Measurements from ENCODE around the gene ZNF790.

The ZNF790 gene
- 3.4 to 19.9 (median 9.6) reads per million in 9 experiments for total RNA-seq

DNA sequence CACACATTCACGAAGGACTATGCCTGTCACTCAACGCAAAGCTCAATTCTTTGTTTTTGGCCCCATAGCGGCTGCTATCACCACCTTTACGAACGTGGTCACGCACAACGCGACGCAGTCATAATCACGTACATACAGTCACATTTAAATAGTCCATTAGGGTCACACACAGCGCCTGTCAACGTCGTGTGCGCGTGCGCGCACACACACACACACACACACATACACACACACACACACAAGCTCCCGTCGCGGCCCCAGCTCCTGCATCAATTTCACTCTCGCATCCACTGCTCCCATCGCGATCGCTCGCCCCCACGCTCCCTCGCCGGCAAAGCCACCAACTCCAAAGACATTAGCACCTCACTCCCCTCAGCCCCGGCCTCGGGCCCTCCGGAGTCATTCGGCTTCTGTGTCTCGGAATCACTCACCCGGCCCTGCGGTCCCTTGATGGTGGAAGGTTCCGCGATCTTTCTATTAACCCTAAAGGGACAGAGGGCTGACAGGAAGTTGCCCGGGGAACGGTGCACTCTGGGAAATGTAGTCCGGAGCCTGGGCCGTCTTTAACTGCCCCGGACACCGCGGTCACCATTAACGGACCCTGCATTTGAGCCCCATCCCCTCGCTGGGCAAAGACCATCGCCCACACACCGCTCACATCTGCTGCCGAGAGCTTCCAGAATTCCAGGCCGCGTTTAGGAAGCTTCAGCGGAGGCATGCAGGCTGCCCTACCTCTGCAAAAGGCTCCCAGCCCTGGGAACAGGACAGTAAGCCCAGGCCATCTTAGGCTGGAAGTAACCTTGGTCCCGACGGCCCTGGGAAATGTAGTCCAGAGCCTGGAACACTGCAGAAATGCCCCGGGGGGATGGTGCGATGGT, at the start of gene ZNF790:
Gene ZNF790, minus strand, starts transcription at position 482 of the 878 bp plus-strand sequence. CDS start 12,768 bp downstream, outside the sequence.
- peak; percentile 93 for ATAC-seq (replicated peaks)
- peaks cover 11% of the 10 kb centered on the region for H3K36me3 Mint-ChIP-seq (ENCODE audit: insufficient read depth)
- no peaks in the 10 kb centered on the region for H3K9me3 Mint-ChIP-seq
- no peak within 1 kb of the TSS for H3K4me3 Mint-ChIP-seq
- DNase-seq: peak; percentile 75 to 84 (median 77)
- peaks cover 4 to 11% of the 10 kb centered on the region in 2 donors for H3K4me1 Mint-ChIP-seq (ENCODE audit: low read depth in 2 of 2)
- no peak within 1 kb of the TSS for H3K27ac Mint-ChIP-seq
- H3K27me3 Mint-ChIP-seq: no peaks in the 10 kb centered on the region

DNA sequence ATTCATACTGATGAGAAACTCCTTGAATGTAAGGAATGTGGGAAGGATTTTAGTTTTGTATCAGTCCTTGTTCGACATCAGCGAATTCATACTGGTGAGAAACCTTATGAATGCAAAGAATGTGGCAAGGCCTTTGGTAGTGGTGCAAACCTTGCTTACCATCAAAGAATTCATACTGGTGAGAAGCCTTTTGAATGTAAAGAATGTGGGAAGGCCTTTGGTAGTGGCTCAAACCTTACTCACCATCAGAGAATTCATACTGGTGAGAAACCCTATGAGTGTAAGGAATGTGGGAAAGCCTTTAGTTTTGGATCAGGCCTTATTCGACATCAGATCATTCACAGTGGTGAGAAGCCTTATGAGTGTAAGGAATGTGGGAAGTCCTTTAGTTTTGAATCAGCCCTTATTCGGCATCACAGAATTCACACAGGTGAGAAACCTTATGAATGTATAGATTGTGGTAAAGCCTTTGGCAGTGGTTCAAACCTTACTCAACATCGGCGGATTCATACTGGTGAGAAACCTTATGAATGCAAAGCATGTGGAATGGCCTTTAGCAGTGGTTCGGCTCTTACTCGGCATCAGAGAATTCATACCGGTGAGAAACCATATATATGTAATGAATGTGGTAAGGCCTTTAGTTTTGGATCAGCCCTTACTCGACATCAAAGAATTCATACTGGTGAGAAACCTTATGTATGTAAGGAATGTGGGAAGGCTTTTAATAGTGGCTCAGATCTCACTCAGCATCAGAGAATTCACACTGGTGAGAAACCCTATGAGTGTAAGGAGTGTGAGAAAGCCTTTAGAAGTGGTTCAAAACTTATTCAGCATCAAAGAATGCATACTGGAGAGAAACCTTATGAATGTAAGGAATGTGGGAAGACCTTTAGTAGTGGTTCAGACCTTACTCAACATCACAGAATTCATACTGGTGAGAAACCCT, 39.1 kb upstream of the ZNF790 start:
- Mint-ChIP-seq H3K4me1 (ENCODE audit: low read depth in 2 of 2) (no peaks in the 10 kb centered on the region), H3K9me3 (peaks cover 16 to 26% of the 10 kb centered on the region in 2 donors)

DNA sequence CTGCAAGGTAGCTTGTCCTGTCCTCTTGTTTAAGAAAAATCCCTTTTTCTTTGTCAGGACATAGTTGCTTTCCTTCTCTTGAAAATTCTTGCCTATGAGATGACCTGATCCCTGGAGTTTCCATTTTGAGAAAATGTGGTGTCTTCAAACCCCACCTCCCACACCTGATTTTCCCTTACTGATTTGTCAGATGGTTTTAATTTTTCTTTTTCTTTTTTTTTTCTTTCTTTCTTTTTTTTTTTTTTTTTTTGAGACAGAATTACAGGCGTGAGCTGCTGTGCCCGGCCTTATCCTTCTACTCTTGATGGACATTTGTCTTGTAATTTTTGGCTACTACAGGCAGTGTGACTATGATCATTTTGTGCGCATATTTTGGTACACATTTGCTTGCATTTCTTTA, 13.7 kb upstream of the ZNF790 start:
- peaks cover 0 to 4% of the 10 kb centered on the region in 2 donors for H3K9me3 Mint-ChIP-seq
- no peak for ATAC-seq (replicated peaks)
- peaks cover 5 to 10% of the 10 kb centered on the region in 2 donors for H3K4me1 Mint-ChIP-seq (ENCODE audit: low read depth in 2 of 2)
- H3K36me3 Mint-ChIP-seq (ENCODE audit: insufficient read depth): peaks cover 21% of the 10 kb centered on the region
- no peak overlapping the region for H3K4me3 Mint-ChIP-seq
- no peaks in the 10 kb centered on the region for H3K27me3 Mint-ChIP-seq
- no peak for DNase-seq
- H3K27ac Mint-ChIP-seq: no peak overlapping the region

More for the DNA sequence above, 39.1 kb upstream of the ZNF790 start:
- DNase-seq (no peak), ATAC-seq (replicated peaks) (no peak)
- H3K27me3 Mint-ChIP-seq: no peaks in the 10 kb centered on the region
- H3K4me3 Mint-ChIP-seq: no peak overlapping the region
- H3K27ac Mint-ChIP-seq: no peak overlapping the region
- peaks cover 17% of the 10 kb centered on the region for H3K36me3 Mint-ChIP-seq (ENCODE audit: insufficient read depth)

DNA sequence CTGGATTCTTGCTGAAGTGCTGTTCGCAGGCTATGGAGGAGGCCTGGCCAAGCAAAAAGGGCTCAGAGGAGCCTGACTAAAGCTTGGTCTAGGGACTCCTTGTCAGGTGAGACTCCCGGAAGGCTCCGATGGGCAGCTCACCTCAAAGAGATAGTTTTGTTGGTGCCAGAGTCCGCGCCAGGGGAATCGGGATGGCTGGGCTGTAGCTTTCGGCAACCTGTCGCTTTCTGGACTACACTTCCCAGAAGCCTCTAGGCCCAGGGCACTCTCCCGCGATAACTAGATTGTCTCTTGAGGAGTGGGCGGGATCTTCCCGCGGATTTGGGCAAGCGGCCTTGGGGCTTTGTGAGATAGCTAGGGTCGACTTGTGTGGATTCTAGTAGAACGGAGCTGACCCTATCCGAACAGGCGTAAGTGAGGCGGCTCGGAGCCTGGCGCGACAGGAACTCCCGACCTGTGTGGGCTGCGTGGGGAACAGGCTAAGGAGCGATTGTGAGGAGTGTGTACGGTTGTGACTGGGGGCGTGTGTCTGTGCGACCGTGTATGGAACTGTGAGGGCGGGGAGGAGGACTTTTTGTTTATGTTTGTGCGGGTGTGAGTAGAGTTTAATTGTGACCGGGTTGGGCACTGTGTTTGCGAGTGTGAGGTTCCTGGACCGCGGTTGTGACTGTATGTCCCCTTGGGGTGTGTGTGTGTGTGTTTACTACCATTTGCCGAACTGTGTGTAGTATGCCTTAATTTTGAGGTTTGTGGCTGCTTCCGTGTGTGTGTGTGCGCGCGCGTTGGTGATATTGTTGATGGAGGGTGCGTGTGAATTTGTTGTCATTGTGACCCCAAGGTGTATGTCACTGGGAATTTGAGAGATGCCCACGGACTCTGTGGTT, 12.6 kb upstream of the ZNF790 start, which contains the start of gene ZNF345:
Gene ZNF345, plus strand, starts transcription at position 318 of the 884 bp plus-strand sequence. CDS start 25,955 bp downstream, outside the sequence.
- H3K36me3 Mint-ChIP-seq (ENCODE audit: insufficient read depth): peaks cover 14% of the 10 kb centered on the region
- ATAC-seq (replicated peaks) (peak; percentile 83), DNase-seq (peak; percentile 79 to 82 (median 81))
- no peaks in the 10 kb centered on the region for H3K27me3 Mint-ChIP-seq
- H3K9me3 Mint-ChIP-seq: peaks cover 0 to 3% of the 10 kb centered on the region in 2 donors
- peaks cover 5 to 9% of the 10 kb centered on the region in 2 donors for H3K4me1 Mint-ChIP-seq (ENCODE audit: low read depth in 2 of 2)
- H3K4me3 Mint-ChIP-seq: no peak within 1 kb of the TSS
- no peak within 1 kb of the TSS for H3K27ac Mint-ChIP-seq

DNA sequence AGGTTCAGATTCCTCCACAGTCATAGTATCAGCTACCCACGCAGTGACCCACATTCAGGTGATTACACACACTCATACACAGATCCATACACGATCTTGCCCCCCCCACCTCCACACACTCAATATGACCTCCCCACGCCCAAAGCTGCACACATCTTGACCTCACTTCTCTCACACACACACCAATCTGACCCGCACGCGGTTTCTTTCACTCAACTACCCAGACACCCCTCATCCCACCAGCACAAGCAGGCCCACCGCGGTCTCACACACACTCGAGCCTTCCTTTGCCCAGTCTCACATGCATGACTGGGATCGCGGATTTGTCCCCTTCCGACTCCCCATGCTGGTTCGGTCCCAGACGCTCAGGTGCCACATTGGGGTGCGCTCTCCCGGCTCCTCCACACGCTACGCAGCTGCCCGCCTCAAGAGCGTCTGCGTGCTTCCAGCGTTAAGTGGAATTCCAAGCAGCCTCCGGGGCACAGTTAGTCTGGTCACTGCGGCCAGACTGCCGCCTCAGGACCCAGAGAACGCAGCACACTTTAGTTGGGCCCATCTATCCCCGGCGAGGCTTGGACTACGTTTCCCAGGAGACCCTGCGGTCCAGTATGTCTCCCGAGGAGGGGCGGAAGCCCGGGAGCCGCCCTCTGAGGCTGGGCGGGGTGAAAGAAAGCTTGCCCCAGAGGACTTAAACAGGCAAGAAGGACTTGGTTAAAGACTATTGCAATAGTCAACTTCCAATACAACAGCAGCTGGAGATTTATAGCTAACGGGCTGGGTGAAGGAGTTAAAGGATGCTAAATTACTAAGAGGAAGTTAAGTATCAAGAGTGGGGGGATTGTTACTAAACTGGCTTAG, 11.7 kb upstream of the ZNF790 start:
- peak; percentile 84 to 87 (median 85) for DNase-seq
- peaks cover 5 to 6% of the 10 kb centered on the region in 2 donors for H3K4me1 Mint-ChIP-seq (ENCODE audit: low read depth in 2 of 2)
- peak; percentile 87 for ATAC-seq (replicated peaks)
- peaks cover 7% of the 10 kb centered on the region for H3K36me3 Mint-ChIP-seq (ENCODE audit: insufficient read depth)
- H3K9me3 Mint-ChIP-seq: peaks cover 0 to 1% of the 10 kb centered on the region in 2 donors
- H3K4me3 Mint-ChIP-seq: no peak overlapping the region
- H3K27me3 Mint-ChIP-seq: no peaks in the 10 kb centered on the region
- no peak overlapping the region for H3K27ac Mint-ChIP-seq

DNA sequence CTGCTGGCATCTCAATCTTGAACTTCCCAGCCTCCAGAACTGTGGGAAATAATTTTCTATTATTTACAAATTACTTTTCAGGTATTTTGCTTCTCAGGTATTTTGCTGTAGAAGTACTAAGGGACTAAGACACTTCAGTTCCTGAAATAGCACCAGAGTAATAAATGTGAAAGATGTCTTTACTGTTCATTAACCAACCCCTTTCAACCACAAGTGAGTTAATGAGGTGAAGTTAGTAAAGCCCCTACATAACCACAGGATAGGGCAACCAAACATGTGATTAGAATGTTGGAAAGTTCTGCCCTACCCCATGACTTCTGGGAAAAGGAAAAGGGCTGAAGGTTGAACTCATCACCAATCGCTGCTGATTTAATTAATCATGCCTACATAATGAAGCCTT, 9.8 kb upstream of the ZNF790 start:
- peaks cover 9% of the 10 kb centered on the region for H3K36me3 Mint-ChIP-seq (ENCODE audit: insufficient read depth)
- H3K27ac Mint-ChIP-seq: no peak overlapping the region
- no peak for DNase-seq
- H3K9me3 Mint-ChIP-seq: peaks cover 0 to 1% of the 10 kb centered on the region in 2 donors
- no peak for ATAC-seq (replicated peaks)
- no peaks in the 10 kb centered on the region for H3K27me3 Mint-ChIP-seq
- peak overlapping the region; percentile 59 to 73 for H3K4me3 Mint-ChIP-seq
- peaks cover 5 to 6% of the 10 kb centered on the region in 2 donors for H3K4me1 Mint-ChIP-seq (ENCODE audit: low read depth in 2 of 2)

DNA sequence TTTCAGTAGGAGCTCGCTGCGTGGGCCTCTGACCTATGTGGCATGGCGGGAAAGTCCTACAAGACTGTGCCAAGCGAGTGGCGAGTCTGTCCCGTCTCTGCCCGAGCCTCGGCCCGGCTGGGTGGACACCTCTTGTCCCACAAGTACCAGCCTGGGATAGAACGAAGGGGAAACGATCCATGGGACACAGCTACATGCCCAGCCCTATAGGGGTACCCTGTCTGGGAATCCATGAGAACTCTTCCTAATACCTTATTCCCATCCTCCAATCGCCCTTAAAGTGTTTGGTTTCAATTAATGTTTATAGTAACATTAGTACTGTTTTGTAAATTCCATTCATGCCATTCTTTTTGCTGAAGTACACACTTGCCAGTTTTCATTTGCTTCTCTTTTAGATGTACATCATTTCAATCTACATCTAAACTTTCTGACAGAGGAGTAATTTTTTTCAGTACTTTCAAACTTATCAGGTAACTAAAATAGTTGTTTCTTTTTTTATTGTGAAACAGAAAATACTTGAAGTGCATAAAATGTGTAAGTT, 667 bp upstream of the ZNF790 start:
- Mint-ChIP-seq H3K9me3 (no peaks in the 10 kb centered on the region), H3K36me3 (ENCODE audit: insufficient read depth) (peaks cover 5% of the 10 kb centered on the region), H3K27ac (no peak overlapping the region), H3K4me1 (ENCODE audit: low read depth in 2 of 2) (peaks cover 4 to 11% of the 10 kb centered on the region in 2 donors), H3K4me3 (no peak overlapping the region), H3K27me3 (no peaks in the 10 kb centered on the region)
- no peak for ATAC-seq (replicated peaks)
- DNase-seq: no peak

DNA sequence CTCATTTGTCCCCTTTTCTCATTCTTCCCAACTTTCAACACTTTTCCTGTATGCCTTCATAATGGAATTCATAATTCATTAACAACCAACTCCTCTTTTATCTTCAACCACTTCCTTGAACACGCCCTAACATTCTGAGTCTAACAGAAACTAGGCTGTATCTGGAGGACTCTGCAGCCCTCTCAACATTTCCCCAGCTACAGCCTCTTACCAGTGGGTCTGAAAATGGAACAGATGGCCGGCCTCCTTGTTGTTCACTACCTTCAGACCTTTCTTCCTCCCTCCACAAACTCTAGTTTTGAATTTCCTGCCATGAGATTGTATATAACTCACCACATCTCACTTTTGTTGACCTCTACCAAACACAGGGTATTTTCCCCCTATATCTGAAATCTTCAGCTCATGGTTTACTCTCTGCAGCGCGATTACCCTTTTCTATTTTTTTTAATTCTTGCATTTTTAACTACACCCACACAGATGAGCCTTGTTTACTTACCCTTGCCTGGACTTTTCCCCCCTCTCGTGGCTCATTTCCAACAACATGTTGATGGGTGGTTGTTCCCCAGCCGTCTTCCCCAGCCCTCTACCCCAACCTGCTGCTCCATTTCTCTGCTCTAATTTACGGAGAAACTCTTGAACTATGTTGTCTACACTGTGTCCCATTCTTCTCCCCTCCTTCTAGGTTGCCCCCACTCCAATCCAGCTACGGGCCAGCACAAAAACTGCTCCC, 846 bp downstream of the ZNF790 start:
- DNase-seq: no peak
- Mint-ChIP-seq H3K9me3 (peaks cover 0 to 3% of the 10 kb centered on the region in 2 donors), H3K4me3 (no peak overlapping the region), H3K4me1 (ENCODE audit: low read depth in 2 of 2) (peaks cover 4 to 11% of the 10 kb centered on the region in 2 donors), H3K27ac (no peak overlapping the region), H3K36me3 (ENCODE audit: insufficient read depth) (peaks cover 8% of the 10 kb centered on the region), H3K27me3 (no peaks in the 10 kb centered on the region)
- peak; percentile 4 for ATAC-seq (replicated peaks)

DNA sequence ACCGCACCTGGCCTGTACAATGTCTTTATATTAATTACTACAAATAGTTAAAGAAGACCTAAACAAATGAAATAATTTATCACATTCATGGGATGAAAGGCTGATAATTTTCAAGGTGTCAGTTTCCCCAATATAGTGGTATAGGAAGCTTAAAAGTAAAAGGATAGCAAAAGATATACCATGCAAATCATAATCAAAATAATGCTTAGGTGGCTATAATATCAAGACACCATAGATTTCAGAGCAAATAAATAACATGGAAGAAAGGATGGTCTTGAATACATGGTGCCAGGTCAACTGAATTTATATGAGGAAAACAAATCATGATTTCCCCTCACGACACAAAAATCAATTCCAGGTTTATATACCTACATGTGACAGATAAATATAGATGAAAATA, 4.8 kb downstream of the ZNF790 start:
- DNase-seq: no peak
- Mint-ChIP-seq H3K4me3 (no peak overlapping the region), H3K27me3 (no peaks in the 10 kb centered on the region), H3K4me1 (ENCODE audit: low read depth in 2 of 2) (peaks cover 0 to 2% of the 10 kb centered on the region in 2 donors), H3K9me3 (peaks cover 13 to 20% of the 10 kb centered on the region in 2 donors), H3K36me3 (ENCODE audit: insufficient read depth) (peaks cover 12% of the 10 kb centered on the region), H3K27ac (no peak overlapping the region)
- no peak for ATAC-seq (replicated peaks)

DNA sequence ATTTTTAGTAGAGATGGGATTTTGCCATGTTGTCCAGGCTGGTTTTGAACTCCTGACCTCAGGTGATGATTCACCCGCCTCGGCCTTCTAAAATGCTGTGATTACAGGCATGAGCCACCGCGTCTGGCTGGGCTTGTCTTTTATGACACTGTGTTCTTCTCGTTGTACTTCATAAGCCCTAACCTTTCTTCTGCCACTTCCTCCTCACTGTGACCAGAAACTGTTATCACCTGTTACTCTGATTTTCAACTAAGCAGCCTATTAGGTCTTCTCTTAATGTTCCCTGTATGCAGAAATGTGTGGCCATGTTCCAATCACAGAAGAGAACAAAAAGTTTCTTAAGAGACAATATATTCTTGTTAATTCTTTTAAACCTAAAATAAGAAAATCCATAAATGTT, 16.4 kb downstream of the ZNF790 start:
- no peak overlapping the region for H3K27ac Mint-ChIP-seq
- H3K9me3 Mint-ChIP-seq: peaks cover 3 to 5% of the 10 kb centered on the region in 2 donors
- H3K36me3 Mint-ChIP-seq (ENCODE audit: insufficient read depth): peaks cover 25% of the 10 kb centered on the region

DNA sequence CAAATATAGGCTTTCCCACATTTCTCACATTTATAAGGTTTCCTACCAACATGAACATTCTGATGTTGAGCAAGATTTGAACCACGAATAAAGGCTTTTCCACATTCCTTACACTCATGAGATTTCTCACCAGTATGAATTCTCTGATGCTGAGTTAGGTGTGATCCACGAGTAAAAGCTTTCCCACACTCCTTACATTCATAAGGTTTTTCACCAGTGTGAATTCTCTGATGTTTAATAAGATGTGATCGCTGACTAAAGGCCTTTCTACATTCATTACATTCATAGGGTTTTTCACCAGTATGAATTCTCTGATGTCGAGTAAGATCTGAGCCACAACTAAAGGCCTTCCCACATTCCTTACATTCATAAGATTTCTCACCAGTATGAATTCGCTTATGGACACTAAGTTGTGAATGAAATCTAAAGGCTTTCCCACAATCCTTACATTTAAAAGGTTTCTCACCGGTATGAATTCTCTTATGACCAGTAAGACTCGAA, 19.0 kb downstream of the ZNF790 start:
- DNase-seq (no peak), ATAC-seq (replicated peaks) (no peak)
- no peak overlapping the region for H3K4me3 Mint-ChIP-seq
- peaks cover 19% of the 10 kb centered on the region for H3K36me3 Mint-ChIP-seq (ENCODE audit: insufficient read depth)
- H3K27ac Mint-ChIP-seq: no peak overlapping the region
- no peaks in the 10 kb centered on the region for H3K27me3 Mint-ChIP-seq
- H3K4me1 Mint-ChIP-seq (ENCODE audit: low read depth in 2 of 2): no peaks in the 10 kb centered on the region
- H3K9me3 Mint-ChIP-seq: no peaks in the 10 kb centered on the region

More for the DNA sequence above, 16.4 kb downstream of the ZNF790 start:
- no peaks in the 10 kb centered on the region for H3K4me1 Mint-ChIP-seq (ENCODE audit: low read depth in 2 of 2)
- H3K4me3 Mint-ChIP-seq: no peak overlapping the region
- H3K27me3 Mint-ChIP-seq: no peaks in the 10 kb centered on the region
- DNase-seq (no peak), ATAC-seq (replicated peaks) (no peak)

All from effector memory CD8-positive, alpha-beta T cell (primary cell).